ENCODE data around the gene TNFAIP8L1. TPM values are rescaled to one million over a fixed set of nuclear protein-coding genes. Genes with fewer than 3 reads are reported as not detected.

The TNFAIP8L1 gene
- total RNA-seq, 1 experiment from 2014 or later: 6.5 TPM

DNA sequence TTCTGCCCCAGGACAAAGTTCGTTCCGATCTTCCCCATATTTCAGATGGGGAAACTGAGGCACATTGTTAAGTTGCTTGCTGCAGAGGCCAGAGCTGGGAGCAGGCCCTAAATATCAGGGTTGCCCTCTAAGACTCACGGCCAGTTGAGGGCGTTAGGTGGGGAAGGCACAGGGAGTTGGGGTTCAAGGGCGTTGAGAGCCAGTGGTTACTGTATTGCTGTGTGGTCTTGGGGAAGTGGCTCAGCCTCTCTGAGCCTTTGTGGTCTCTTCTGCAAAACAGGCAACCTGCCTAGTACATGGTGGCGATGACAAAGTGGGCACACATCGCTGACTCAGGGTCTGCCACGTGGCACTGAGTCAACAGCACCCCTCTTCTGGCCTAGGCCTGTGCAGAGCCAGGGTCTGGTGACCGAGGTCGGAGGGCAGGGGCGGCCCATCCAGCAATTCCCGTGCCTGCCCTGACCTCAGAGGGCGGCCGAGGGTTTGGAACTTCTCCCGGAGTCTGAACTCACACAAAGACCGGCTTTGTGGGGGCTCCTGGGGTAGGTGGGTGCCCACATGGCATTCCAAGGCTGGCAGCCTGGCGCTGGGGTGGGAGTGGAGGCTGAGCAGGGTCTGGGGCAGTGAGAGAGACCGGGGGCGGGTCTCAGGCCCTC lies 10.2 kb downstream of the TNFAIP8L1 start:
- DNase-seq (ENCODE audit: low read depth): no peak

DNA sequence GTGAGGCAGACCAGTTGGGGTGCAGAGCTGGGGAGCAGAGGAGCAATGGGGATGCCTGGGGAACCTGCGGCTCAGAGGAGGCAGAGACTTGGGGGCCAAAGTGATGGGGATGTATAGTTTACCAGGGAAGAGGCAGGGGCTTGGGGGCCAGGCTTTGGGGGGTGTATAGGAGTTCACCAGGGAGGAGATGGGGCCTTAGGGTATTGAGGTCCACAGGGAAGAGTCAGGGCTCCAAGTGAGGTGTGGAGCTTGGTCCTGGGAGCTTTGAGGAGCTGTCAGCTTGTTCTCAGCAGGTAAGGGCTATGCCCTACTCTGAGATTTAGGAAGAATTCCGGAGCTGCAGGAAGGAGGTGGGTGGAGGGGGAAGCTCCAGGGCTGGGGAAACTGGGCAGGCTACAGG lies 10.8 kb downstream of the TNFAIP8L1 start:
- no peak for DNase-seq (ENCODE audit: low read depth)

DNA sequence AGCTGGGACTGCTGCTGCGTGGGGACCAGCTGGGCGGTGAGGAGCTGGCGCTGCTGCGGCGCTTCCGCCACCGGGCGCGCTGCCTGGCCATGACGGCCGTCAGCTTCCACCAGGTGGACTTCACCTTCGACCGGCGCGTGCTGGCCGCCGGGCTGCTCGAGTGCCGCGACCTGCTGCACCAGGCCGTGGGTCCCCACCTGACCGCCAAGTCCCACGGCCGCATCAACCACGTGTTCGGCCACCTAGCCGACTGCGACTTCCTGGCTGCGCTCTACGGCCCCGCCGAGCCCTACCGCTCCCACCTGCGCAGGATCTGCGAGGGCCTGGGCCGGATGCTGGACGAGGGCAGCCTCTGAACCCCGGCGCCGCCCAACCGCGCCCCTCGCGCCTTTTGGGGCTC lies 12.8 kb downstream of the TNFAIP8L1 start:
- no peak for DNase-seq (ENCODE audit: low read depth)

DNA sequence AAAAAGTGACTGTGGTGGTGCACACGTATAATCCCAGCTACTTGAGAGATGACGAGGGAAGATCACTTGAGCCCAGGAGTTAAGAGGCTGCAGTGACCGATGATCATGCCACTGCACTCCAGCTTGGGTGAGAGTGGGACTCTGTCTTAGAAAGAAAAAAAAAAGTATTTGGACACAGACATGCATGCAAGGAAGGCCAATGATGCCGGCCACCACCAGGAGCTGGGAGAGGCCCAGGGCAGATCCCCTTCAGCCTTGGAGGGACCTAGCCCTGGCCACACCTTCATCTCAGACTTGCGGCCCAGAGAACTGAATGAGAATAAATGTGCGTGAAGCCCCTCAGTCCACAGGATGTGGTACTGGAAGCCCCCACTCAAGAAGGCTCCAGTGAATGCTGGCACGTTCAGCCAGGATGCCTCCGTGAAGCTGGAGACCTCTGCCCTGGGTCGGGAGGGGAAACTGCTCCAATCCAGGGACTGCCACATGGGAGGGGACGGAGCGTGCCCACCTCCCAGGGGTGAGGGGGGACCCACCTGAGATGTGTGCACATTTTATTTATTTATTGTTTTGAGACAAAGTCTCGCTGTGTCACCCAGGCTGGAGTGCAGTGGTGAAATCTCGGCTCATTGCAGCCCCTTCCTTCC lies 14.6 kb downstream of the TNFAIP8L1 start:
- DNase-seq (ENCODE audit: low read depth): no peak

DNA sequence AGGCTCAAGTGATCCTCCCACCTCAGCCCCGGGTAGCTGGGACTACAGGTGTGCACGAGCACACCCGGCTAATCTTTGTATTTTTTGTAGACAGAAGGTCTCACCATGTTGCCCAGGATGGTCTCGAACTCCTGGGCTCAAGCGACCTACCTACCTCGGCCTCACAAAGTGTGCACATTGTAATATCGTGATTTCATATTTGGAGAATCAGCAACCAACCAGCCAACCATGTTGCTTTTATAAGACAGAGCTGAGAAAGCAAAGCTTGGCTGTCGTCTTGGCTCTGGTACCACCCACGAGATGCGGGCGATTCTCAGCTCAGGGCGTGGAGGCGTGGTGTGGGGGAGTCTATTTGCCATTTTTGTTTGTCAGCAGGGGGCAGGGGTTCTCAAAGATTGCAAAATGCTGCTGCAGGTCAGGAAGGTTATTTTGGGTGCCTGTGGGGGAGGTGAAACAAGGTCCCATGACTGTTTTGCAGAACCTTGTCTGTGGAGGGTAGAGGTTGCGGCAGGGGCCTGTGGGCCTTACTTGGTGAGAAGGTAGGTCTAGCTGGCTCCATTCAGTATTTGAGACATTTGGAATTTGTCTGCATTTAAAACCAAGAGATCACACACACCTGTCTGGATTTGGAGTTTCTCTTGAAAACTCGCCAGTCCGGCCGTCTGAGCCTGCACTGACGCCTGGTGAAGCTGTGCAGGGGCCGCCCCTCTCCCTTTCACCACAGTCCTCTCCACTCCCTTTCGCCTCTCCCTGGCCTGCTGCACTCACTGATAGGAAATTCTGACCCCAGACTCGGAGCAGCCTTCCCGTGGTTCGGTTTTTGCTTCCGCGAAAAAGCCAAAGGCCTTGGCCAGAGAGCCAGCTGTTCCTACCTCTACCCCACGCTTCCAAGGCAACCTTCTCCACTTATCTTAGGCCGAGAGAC lies 15.4 kb downstream of the TNFAIP8L1 start:
- no peak for DNase-seq (ENCODE audit: low read depth)

DNA sequence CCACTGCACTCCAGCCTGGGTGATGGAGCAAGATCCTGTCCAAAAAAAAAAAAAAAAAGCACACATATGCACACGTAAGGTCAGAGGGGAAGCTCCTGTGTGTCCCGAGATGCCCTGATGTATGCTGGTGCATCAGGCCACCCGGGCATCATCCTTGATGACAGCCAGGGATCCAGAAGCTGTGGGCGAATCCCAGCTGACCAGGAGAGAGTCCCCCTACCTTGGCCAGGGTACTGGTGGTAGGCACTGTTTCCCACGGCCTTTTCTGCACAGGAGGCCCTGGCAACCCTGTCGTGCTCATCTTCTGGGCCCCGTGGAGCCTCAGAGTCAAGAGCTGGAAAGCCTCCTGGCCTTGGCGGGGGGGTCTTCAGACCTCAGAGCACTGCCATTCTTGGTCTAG lies 16.8 kb downstream of the TNFAIP8L1 start:
- no peak for DNase-seq (ENCODE audit: low read depth)

DNA sequence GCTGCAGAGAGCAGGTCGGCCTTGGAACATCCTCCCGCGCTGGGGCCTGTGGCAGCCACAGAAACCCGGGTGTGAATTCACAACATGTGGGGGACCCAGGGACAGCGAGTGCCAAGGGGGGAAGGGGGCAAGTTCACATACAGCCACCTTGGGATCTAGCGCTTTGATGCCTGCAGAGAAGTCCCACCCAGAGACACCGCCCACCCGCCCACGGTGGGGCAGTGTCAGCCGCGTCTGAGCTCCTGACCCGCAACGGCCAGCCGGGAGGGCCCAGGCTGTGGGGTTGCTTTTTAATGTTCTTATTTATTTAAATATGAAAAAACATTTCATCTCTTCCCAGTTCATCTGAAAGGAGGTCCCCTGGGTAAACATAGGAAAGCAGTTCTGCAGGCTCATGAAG lies 17.9 kb downstream of the TNFAIP8L1 start:
- no peak for DNase-seq (ENCODE audit: low read depth)

DNA sequence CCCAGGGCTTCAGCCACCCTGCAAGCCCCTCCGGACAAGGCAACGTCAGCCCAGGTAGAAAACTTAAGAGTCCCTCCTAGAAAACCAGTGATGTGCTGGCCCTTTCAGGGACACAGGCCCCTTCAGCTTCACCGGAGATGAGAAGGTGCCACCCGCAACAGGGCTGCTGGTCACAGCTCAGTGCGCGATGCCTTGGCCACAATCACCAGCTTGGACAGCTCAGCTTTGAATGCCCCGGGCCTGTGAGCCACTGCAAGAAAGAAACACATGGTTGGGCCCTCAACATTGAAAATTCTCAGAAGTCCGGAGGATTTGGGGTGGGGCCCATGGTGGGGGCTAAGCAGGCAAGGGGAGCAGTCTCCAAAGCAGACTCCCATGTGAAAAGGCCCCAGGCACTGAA lies 18.5 kb downstream of the TNFAIP8L1 start:
- no peak for DNase-seq (ENCODE audit: low read depth)

DNA sequence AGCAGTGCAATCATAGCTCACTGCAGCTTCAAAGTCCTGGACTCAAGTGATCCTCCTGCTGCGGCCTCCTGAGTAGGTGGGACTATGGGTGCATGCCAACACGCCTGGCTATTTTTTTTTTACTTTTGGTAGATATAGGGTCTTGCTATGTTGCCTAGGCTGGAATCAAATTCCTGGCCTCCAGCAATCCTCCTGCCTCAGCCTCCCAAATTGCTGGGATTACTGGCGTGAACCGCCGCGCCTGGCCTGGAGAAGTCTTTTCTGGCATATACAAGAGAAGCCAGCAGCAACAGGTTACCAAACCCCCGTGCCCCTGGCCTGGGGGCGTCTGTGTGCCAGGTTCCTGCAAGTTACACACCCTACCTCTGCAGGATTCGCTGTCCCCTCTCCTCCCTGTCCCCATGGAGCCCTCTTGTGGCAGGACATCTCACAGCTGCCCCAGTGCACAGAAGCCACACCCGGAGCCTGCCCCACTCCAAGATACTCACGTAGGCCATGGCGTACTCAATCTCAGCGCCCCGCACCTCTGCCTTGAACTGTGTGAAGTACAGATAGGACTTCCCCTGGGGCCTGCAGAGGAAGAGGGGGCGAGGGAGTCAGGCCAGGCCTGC lies 21.0 kb downstream of the TNFAIP8L1 start:
- DNase-seq (ENCODE audit: low read depth): no peak

DNA sequence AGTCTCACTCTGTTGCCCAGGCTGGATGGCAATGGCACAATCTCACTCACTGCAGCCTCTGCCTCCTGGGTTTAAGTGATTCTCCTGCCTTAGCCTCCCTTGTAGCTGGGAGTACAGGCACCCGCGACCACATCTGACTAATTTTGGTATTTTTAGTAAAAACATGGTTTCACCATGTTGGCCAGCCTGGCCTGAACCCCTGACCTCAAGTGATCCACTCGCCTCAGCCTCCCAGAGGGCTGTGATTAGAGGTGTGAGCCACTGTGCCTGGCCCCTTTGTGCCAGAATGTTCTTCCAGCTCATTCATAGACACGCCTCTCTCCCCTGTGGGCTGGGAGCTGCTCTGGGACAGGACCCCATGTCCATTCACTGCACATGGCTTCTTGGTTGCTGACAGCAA lies 21.7 kb downstream of the TNFAIP8L1 start:
- no peak for DNase-seq (ENCODE audit: low read depth)

DNA sequence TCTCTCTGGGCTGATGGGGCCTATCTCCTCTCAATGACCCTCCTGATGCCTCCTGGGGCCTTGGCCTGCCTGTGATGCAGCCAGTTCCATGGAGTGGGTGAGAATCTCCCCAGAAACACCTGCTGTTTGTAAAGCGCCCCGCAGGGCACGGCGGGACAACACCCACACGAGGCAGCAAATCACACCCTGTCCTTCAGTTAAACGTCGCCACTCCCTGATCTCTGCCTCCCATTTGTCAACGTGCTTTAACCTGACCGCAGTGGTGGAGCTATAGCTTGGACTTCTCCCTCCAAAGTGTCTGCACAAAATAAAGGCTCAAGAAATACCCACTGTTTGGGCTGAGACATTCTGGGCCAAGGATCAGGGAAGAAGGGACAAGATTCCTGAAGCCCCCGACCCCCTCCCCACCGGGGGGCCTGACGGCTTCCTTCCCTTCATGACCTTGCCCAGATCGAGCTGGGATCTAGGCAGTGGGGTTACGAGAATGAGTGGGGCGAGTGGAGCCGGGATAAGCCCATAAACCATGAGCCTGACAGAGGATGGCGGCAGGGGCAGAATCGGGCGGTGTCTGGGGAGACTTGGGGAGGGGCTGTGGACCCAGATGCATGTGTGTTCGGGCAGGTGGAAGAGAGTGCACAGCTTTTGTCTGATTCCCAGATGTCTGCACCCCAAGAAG lies 22.8 kb downstream of the TNFAIP8L1 start:
- DNase-seq (ENCODE audit: low read depth): no peak

DNA sequence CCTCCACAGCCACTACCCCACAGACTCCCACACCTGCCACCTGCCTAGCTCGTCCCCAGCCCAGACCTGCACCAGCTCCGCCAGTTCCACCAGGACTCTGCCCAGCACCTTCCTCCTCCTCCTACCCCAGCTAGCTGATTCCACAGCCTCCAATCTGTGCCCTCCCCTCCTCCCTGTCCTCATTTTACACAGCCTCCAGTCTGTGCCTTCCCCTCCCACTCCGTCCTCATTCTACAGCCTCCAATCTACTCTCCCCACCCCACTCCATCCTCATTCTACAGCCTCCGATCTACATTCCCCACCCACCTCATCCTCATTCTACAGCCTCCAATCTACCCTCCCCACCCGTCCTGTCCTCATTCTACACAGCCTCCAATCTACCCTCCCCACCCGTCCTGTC lies 23.5 kb downstream of the TNFAIP8L1 start:
- no peak for DNase-seq (ENCODE audit: low read depth)

DNA sequence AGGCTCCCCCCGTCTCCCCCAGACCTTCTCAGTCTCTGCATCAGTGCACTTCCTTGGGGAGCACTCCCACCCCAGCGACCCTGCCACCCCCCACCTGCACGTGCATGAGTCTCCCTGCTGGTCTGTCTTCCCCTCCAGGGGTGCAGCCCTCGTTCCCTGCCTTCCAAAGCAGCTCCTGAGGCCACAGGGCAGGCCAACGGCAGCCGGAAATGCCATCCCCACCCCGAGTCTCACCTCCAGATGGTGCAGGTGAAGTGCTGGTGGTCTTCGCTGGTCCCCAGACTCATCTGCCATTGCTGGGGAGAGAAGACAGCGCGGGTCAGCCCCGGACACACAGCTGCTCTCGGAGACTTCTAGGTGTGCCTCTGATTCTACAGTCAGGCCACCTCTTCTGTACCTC lies 25.3 kb downstream of the TNFAIP8L1 start:
- no peak for DNase-seq (ENCODE audit: low read depth)

DNA sequence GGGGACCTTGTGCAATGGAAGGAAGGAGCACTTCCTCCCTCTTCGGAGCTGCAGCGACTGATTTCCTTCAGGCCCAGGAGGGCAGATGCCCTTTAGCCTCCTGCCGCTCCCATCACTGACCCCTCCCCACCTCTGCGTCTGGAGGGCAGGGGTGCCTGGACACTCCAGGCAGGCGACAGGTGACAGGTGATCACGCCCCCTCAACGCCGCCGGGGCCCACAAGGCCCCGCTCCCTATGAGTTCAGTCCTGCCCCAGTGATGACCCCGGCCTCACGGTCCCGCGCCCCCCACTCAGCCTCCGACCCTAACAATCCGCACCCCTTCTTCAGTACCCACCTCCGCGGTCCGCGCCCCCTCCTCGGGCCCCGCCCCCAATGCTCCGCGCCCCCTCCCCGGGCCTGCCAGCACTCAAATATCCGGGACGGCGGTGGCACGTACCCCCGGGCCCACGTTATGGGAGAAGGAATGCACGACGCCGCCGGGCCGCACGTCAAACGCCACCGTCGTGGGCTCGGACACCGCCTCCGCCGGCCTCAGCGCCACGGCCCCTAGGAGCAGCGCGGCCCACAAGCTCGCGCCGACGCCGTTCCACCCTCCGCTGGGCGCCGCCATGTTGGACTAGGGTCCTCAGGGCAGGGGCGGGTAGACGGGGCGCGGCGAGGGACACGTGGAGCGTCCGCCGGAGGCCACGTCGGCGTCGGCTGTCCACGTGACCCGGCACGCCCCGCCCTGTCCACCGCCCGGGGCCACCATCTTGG lies 30.6 kb downstream of the TNFAIP8L1 start, which contains the start of gene MYDGF:
Gene MYDGF (minus strand): TSS at position 620 of the 758 bp plus-strand sequence. CDS start 8 bp downstream, at position 612.
- DNase-seq (ENCODE audit: low read depth): peak; percentile 96

DNA sequence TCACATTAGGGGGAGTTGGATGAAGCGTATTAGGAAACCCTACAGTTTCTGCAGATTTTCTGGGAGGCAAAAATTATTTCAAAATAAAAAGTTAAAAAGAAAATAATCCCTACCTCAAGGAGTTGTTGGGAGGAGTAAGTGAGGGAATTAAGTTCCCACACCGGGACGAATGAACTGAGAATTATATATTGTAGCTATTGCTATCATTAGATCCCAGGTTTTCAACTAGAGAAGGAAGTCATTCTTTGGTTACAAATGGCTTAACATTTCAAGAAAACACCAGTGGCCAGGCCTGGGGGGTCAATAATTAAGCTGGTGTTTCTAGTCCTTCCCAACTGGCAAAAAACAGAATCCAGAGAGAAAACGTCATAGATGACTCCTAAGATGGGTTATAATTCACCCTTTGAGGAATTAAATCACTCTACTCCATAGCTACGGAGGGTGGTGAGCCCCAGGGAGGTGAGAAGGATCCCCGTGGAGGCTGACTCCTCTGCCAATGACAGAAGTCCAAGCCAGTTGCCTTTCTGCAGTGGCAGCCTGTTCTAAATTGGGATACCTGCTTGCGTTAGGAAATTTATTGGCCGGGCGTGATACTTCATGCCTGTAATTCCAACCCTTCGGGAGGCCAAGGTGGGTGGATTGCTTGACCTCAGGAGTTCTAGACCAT lies 32.0 kb downstream of the TNFAIP8L1 start:
- no peak for DNase-seq (ENCODE audit: low read depth)

DNA sequence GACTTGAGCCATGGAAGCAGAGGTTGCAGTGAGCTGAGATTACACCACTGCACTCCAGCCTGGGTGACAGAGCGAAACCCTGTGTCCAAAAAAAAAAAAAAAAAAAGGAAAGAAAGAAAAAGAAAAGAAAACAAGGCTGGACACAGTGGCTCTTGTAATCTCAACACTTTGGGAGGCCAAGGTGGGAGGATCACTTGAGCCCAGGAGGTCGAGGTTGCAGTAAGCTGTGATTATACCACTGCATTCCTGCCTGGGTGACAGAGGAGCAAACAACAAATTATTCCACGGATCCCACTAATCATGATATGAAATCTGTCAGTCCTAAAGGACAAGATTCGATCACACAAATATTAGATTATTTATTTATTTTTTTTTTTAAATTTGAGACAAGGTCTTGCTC lies 33.9 kb downstream of the TNFAIP8L1 start:
- DNase-seq (ENCODE audit: low read depth): no peak

DNA sequence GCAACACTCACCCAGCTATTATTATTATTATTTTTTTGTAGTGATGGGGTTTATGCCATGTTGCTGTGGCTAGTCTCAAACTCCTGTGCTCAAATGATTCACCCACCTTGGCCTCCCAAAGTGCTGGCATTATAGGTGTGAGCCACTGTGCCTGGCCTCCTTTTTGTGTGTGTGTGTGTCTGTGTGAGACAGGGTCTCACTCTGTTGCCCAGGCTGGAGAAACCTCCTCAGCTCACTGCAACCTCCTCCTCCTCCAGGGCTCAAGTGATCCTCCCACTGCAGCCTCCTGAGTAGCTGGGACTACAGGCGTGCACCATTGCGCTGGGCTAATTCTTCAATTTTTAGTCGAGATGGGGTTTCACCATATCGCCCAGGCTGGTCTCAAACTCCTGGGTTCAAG lies 34.4 kb downstream of the TNFAIP8L1 start:
- DNase-seq (ENCODE audit: low read depth): no peak

DNA sequence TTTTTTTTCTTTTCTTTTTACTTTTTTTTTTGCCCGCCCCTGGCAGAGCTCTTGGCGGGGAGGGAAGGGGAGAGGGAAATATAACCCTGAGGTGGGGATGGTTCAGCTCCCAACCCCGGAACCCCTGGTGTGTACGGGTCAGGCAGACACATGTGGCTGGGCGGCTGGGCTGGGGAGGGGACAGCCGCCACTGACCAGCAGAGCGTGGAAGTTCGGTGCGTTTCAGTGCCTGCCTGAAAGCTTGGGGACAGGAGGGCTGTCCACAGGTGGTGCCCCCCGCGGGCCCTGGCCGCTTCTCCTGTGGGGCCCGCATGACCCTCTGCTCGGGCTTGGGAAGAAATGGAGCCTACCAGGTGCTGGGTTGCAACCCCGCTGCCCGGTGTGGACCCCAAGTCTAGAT lies 36.0 kb downstream of the TNFAIP8L1 start:
- no peak for DNase-seq (ENCODE audit: low read depth)

DNA sequence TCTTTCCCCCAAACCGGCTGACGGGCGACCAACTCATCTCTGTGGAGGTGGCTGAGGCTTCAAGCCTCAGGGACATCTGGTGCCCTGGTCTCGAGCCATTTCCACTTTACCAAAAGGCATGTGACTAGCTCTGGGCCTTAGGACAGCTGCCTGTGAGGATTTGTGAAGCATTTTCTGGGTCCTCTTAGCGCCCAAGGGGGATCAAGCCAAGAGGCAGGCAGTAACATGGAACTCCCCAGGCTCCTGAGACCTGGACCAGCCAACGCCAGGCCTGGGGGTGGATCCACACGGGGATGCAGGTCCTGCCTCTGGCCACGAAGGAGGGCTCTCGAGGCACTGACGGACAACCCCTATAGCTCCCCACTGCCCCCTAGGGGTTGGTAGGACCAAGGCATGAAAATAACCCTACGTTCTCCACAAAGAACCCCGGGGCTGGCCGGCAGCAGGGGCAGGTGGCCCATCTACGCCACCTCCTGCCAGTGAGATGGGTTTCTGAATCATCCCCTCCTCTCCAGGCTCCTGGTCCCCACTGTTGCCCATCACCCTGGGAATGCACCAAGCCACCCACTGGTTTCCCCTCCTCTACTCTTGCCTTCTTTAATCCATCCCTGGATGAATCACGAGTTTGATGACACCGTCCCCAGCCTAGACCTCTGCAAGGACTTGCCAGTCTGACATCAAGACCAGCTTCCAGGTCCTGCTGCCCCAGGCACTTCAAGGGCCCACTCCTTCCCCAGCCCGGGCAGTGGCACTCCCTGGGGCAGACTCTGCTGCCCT lies 37.8 kb downstream of the TNFAIP8L1 start:
- DNase-seq (ENCODE audit: low read depth): peak; percentile 60
